Loucy (cell line): Measurements from ENCODE around the gene NSF.

Source experiments
- CTCF ChIP-seq: fragments of 200-600 bp; sonication (generic); conservative IDR thresholded peaks from 2 replicates; pipeline ENCODE4 v1.5.1; 2014; ENCODE audit warnings: mild to moderate bottlenecking, antibody characterized with exemption, low read length
- EZH2phosphoT487 ChIP-seq: fragments of 200-600 bp; IDR thresholded peaks from 2 replicates; pipeline ENCODE4 v1.6.1; 2018; ENCODE audit warnings: antibody characterized with exemption, mild to moderate bottlenecking, moderate library complexity, borderline replicate concordance

GRCh38 chr17:46791531-46791930, 201.1 kb downstream of the NSF start:
- no peak for TF ChIP-seq CTCF
- no peak for TF ChIP-seq EZH2phosphoT487
